CD8-positive, alpha-beta memory T cell (primary cell): ENCODE measurements around the gene KRTAP4-16. TPM values are rescaled to one million over a fixed set of nuclear protein-coding genes. Genes with fewer than 3 reads are reported as not detected.
"Not testable (repeated sequence)": the region's sequence is repeated elsewhere in the genome, so short reads cannot be mapped to it uniquely, and the experiment has no call there.

Source experiments
- CTCF ChIA-PET: fragments of 350-600 bp; sonication (Branson Sonifier 250); formaldehyde crosslinking; loops from one replicate; lab custom pipeline; 2021; ENCODE audit warnings: antibody characterized with exemption; lab: Charles Lee
- POLR2A ChIA-PET: fragments of 350-600 bp; sonication (Branson Sonifier 250); formaldehyde crosslinking; loops from one replicate; lab custom pipeline; 2021; ENCODE audit warnings: antibody characterized with exemption; lab: Charles Lee
- DNase-seq, 5 donors: peaks; one replicate each; pipeline versions ENCODE4 v3.0.0 to v3.0.0-alpha.2; 2020 to 2022; ENCODE audit warnings: mixed read lengths in 1 of 5
- H3K27ac ChIP-seq: one replicate; pipeline ENCODE4 v1.7.0; 2013; ENCODE audit warnings: low read depth, mild to moderate bottlenecking, low read length, moderate library complexity
- H3K27me3 ChIP-seq: 2 replicates; pipeline ENCODE4 v1.7.0; 2013; ENCODE audit warnings: low read length, mild to moderate bottlenecking; ENCODE audit not compliant: insufficient read depth, poor library complexity, severe bottlenecking
- H3K36me3 ChIP-seq: 2 replicates; pipeline ENCODE4 v1.7.0; 2013; ENCODE audit warnings: mild to moderate bottlenecking, low read length, moderate library complexity; ENCODE audit not compliant: insufficient read depth
- H3K4me1 ChIP-seq: 2 replicates; pipeline ENCODE4 v1.7.0; 2013; ENCODE audit warnings: mild to moderate bottlenecking, low read length, moderate library complexity; ENCODE audit not compliant: insufficient read depth
- H3K4me3 ChIP-seq: 2 replicates; pipeline ENCODE4 v1.7.0; 2013; ENCODE audit warnings: mild to moderate bottlenecking, low read length
- H3K9me3 ChIP-seq: 2 replicates; pipeline ENCODE4 v1.7.0; 2013; ENCODE audit warnings: mild to moderate bottlenecking, low read length
- H3K27ac Mint-ChIP-seq, 8 donors: one replicate each; pipeline ENCODE4 v1.8.0; 2020 to 2021; ENCODE audit warnings: mixed read lengths in 8 of 8, mild to moderate bottlenecking in 6 of 8, inconsistent platforms in 3 of 8, moderate library complexity in 3 of 8
- H3K27me3 Mint-ChIP-seq, 2 donors: one replicate each; pipeline ENCODE4 v1.8.0; 2020 to 2021; ENCODE audit warnings: mixed read lengths in 2 of 2, mild to moderate bottlenecking in 1 of 2, moderate library complexity in 1 of 2
- H3K36me3 Mint-ChIP-seq, 3 donors: one replicate each; pipeline ENCODE4 v1.8.0; 2020 to 2021; ENCODE audit warnings: mixed read lengths in 3 of 3, inconsistent platforms in 1 of 3, mild to moderate bottlenecking in 1 of 3
- H3K4me1 Mint-ChIP-seq, 3 donors: one replicate each; pipeline ENCODE4 v1.8.0; 2020 to 2021; ENCODE audit warnings: mixed read lengths in 3 of 3, inconsistent platforms in 1 of 3, mild to moderate bottlenecking in 1 of 3
- H3K4me3 Mint-ChIP-seq, 7 donors: one replicate each; pipeline ENCODE4 v1.8.0; 2020 to 2021; ENCODE audit warnings: mixed read lengths in 7 of 7, mild to moderate bottlenecking in 6 of 7, moderate library complexity in 4 of 7, inconsistent platforms in 2 of 7
- H3K9me3 Mint-ChIP-seq, 5 donors: one replicate each; pipeline ENCODE4 v1.8.0; 2020 to 2022; ENCODE audit warnings: mixed read lengths in 5 of 5, mild to moderate bottlenecking in 3 of 5, moderate library complexity in 2 of 5, inconsistent platforms in 1 of 5
- polyA plus RNA-seq: library from polyadenylated mRNA; unstranded; fragments of 300-500 nt; fragmentation: Illumina TruSeq; gene quantifications from one replicate; pipeline ENCODE4 v1.2.3, GENCODE V29; 2021
- total RNA-seq, 2 experiments: library from RNA; stranded (reverse); gene quantifications; one replicate each; pipeline ENCODE4 v1.2.3, GENCODE V29; 2021

KRTAP4-16 gene
- total and polyA plus RNA-seq, 3 experiments from 2014 or later, result not detected

- Mint-ChIP-seq H3K9me3 (peaks cover 10 to 37% (median 16%) of the 10 kb centered on the region in 5 donors), H3K27ac (no peak overlapping the region), H3K4me3 (no peak overlapping the region), H3K4me1 (no peaks in the 10 kb centered on the region), H3K27me3 (peaks cover 6 to 38% of the 10 kb centered on the region in 2 donors), H3K36me3 (peaks cover 2 to 31% (median 7%) of the 10 kb centered on the region in 3 donors)
- POLR2A ChIA-PET, result no interaction called here
- DNase-seq, result no peak
- CTCF ChIA-PET, result no interaction called here
- no peaks in the 10 kb centered on the region for H3K36me3 ChIP-seq
- no peak overlapping the region for H3K4me3 ChIP-seq
- H3K9me3 ChIP-seq, result no peaks in the 10 kb centered on the region
- H3K27me3 ChIP-seq, result no peaks in the 10 kb centered on the region
- H3K4me1 ChIP-seq, result no peaks in the 10 kb centered on the region
- H3K27ac ChIP-seq, result no peak overlapping the region
Measured at GRCh38 chr17:41141361-41141760, 39.4 kb upstream of the KRTAP4-16 start.

DNA sequence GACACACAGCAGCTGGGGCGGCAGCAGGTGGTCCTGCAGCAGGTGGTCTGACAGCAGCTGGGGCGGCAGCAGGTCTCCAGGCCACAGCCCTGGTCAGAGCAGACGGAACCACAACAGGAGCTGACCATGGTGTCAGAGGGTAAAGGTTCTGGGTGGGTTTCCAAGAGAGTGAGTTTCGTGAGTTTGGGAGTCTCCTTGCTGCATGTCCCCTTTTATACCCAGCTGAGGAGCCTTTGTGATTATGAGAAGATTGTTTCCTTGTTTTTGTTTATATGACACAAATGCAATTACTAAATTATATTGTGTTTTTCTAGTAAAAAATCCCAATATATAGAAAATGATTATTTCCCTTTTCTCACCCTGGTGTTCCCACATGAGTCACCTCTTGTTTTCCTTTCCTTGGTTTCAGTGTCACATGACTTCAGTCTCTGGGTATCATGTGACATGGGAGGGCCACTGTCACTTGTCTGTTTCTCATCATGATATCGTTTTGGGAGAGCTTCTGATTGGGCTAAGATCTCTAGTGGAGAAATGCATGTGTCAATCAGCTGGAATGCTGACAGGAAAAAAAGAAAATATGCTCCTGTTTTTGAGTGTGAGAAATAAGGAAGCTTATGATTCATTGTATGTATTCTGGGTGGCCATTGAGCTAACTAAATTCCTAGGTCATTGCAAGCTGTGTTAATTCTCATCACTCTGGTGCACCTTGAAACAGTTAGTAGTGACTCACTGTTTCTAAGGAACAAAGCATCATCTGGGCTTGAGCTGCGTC, 38.5 kb upstream of the KRTAP4-16 start, which contains the start of gene KRTAP4-6:
KRTAP4-6 (minus strand) TSS at position 185 of the 772 bp plus-strand sequence; CDS start at position 128, 57 bp downstream.
- no peak within 1 kb of the TSS for H3K27ac Mint-ChIP-seq
- POLR2A ChIA-PET, result no interaction called here
- H3K4me3 ChIP-seq, result no peak within 1 kb of the TSS

GRCh38 chr17:41139865-41140264, 37.9 kb upstream of the KRTAP4-16 start:
- H3K4me3 ChIP-seq, H3K9me3 ChIP-seq, H3K27ac ChIP-seq, H3K36me3 ChIP-seq, CTCF ChIA-PET, H3K4me1 ChIP-seq, POLR2A ChIA-PET, DNase-seq, H3K27me3 ChIP-seq, H3K4me3 Mint-ChIP-seq, H3K4me1 Mint-ChIP-seq, H3K27ac Mint-ChIP-seq: not testable (repeated sequence)
- peaks cover 9 to 31% of the 10 kb centered on the region in 2 donors for H3K27me3 Mint-ChIP-seq
- peaks cover 2 to 31% (median 6%) of the 10 kb centered on the region in 3 donors for H3K36me3 Mint-ChIP-seq
- H3K9me3 Mint-ChIP-seq, result peaks cover 10 to 34% (median 16%) of the 10 kb centered on the region in 5 donors

More for the DNA sequence above, 38.5 kb upstream of the KRTAP4-16 start, which contains the start of gene KRTAP4-6:
- Histone ChIP-seq H3K4me1 (no peaks in the 10 kb centered on the region), H3K36me3 (no peaks in the 10 kb centered on the region), H3K27me3 (no peaks in the 10 kb centered on the region), H3K27ac (no peak within 1 kb of the TSS), H3K9me3 (no peaks in the 10 kb centered on the region)
- H3K4me1 Mint-ChIP-seq, result peaks cover 0 to 2% (median 0%) of the 10 kb centered on the region in 3 donors
- no peak within 1 kb of the TSS for H3K4me3 Mint-ChIP-seq
- H3K9me3 Mint-ChIP-seq, result peaks cover 10 to 37% (median 16%) of the 10 kb centered on the region in 5 donors
- DNase-seq, result no peak
- peaks cover 2 to 31% (median 7%) of the 10 kb centered on the region in 3 donors for H3K36me3 Mint-ChIP-seq
- H3K27me3 Mint-ChIP-seq, result peaks cover 9 to 31% of the 10 kb centered on the region in 2 donors
- CTCF ChIA-PET, result no interaction called here

DNA sequence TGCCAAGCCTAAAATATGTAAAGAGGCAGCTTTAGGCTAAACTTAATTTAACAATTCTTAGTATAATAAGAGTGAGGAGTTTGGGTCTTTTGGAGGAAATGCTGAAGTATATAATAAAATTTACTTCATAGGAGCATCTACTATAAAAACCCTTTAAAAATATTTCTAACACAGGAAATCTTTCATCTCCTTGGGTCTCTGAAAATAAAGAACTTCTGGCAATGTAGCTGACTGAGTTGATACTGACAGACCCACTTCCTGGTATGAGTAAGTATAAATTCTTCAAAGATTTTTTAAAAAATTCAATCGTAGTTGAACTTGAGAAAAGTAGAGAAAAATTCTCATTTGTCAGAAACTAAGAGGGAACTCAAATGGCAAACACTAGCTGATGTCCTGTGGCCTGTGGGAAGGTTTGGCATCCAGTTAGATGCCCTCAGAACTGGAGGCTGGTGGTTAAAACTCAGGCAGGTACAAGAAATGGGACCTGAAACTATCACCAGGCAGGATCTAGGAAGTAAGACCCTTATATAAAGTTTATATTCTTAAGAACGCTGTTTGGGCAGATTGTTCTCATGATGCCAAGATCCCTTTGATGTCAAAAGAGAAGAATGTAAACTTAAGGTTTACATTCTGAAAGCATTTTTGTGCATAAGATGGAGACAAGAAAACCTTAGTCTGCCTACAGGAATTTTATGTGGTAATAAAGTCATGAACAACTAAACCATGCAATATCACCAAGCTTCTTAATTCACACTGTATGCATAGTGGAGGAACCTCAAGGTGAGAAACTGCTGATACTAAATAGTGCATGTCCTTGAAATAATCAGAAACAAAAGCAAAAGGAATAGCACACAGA, 32.1 kb upstream of the KRTAP4-16 start:
- H3K36me3 Mint-ChIP-seq, result no peaks in the 10 kb centered on the region
- POLR2A ChIA-PET, result no interaction called here

DNA sequence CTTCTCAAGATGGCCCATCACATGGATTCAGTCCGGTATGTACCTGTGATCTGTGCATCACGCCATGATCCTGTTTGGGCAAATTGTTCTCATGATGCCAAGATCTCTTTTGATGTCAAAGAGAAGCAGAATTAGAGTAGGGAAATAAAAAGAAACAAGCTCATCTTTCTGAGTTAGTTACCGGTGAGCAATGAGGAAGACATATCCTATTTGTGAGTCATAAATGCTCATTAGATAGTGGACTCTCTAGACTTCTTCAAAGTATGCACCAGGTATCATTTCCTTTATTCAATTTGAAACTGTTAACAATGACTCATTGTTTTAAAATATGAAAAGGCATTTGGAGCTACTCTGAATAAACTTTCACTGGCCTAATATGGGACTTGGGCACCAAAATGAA, 30.0 kb upstream of the KRTAP4-16 start:
- Mint-ChIP-seq H3K4me1 (peaks cover 8 to 48% (median 15%) of the 10 kb centered on the region in 3 donors), H3K27me3 (peaks cover 0 to 3% of the 10 kb centered on the region in 2 donors), H3K36me3 (no peaks in the 10 kb centered on the region), H3K27ac (peak overlapping the region in 2 of 8 donors; percentile 18 to 82), H3K9me3 (peaks cover 0 to 2% (median 0%) of the 10 kb centered on the region in 5 donors), H3K4me3 (no peak overlapping the region)
- Histone ChIP-seq H3K36me3 (no peaks in the 10 kb centered on the region), H3K4me1 (peaks cover 15% of the 10 kb centered on the region), H3K27ac (no peak overlapping the region), H3K9me3 (no peaks in the 10 kb centered on the region), H3K27me3 (no peaks in the 10 kb centered on the region), H3K4me3 (no peak overlapping the region)
- DNase-seq, result no peak
- POLR2A ChIA-PET, result no interaction called here
- CTCF ChIA-PET, result interaction anchor here (1.3 kb wide), 1 partner anchor 417 kb away, joined by 3 read pairs; no protein-coding TSS in a partner anchor

More for the DNA sequence above, 32.1 kb upstream of the KRTAP4-16 start:
- H3K27ac Mint-ChIP-seq, result peak overlapping the region in 5 of 8 donors; percentile 18 to 89 (median 88)
- DNase-seq, result peak in 2 of 5 donors; percentile 25 to 27
- Histone ChIP-seq H3K4me3 (no peak overlapping the region), H3K36me3 (no peaks in the 10 kb centered on the region), H3K4me1 (peaks cover 15% of the 10 kb centered on the region), H3K27me3 (no peaks in the 10 kb centered on the region), H3K9me3 (no peaks in the 10 kb centered on the region), H3K27ac (no peak overlapping the region)
- H3K27me3 Mint-ChIP-seq, result peaks cover 9 to 12% of the 10 kb centered on the region in 2 donors
- H3K4me3 Mint-ChIP-seq, result peak overlapping the region in 3 of 7 donors; percentile 57 to 79 (median 67)
- CTCF ChIA-PET, result no interaction called here
- peaks cover 8 to 41% (median 15%) of the 10 kb centered on the region in 3 donors for H3K4me1 Mint-ChIP-seq
- peaks cover 0 to 4% (median 2%) of the 10 kb centered on the region in 5 donors for H3K9me3 Mint-ChIP-seq

- H3K9me3 ChIP-seq, result no peaks in the 10 kb centered on the region
- ChIA-PET CTCF (interaction anchor here (1.8 kb wide), 1 partner anchor 195 kb away, joined by 4 read pairs; no protein-coding TSS in a partner anchor), POLR2A (no interaction called here)
- no peak overlapping the region for H3K4me3 ChIP-seq
- H3K27me3 Mint-ChIP-seq, result peaks cover 3 to 16% of the 10 kb centered on the region in 2 donors
- H3K36me3 ChIP-seq, result no peaks in the 10 kb centered on the region
- no peak for DNase-seq
- no peak overlapping the region for H3K4me3 Mint-ChIP-seq
- peaks cover 38% of the 10 kb centered on the region for H3K4me1 ChIP-seq
- H3K27ac Mint-ChIP-seq, result no peak overlapping the region
- H3K4me1 Mint-ChIP-seq, result peaks cover 38 to 68% (median 44%) of the 10 kb centered on the region in 3 donors
- no peaks in the 10 kb centered on the region for H3K27me3 ChIP-seq
- H3K36me3 Mint-ChIP-seq, result no peaks in the 10 kb centered on the region
- no peak overlapping the region for H3K27ac ChIP-seq
- peaks cover 0 to 3% (median 0%) of the 10 kb centered on the region in 5 donors for H3K9me3 Mint-ChIP-seq
Measured at GRCh38 chr17:41127371-41127770, 25.4 kb upstream of the KRTAP4-16 start.

DNA sequence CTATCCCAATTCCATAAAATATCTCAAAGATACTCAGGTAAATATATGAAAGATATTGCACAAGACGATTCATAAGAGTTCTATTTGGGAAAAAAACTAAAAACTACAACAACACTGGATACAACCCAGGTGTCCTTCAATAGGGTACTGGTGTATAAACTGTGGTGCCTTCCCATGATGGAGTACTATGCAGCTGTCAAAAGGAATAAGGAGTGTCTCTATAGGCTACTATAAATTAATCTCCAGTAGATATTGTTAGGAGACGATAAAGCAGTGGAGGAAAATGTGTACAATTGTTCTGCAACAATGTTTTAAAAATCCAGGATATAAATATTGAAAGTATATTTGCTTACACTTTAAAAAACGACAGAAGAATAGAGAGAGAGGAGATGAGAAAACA, 24.4 kb upstream of the KRTAP4-16 start:
- peaks cover 3 to 21% of the 10 kb centered on the region in 2 donors for H3K27me3 Mint-ChIP-seq
- peak overlapping the region in 2 of 7 donors; percentile 69 to 73 for H3K4me3 Mint-ChIP-seq
- Histone ChIP-seq H3K4me3 (no peak overlapping the region), H3K4me1 (peaks cover 38% of the 10 kb centered on the region), H3K36me3 (no peaks in the 10 kb centered on the region), H3K27me3 (no peaks in the 10 kb centered on the region), H3K9me3 (no peaks in the 10 kb centered on the region), H3K27ac (no peak overlapping the region)
- peak overlapping the region in 1 of 8 donors; percentile 96 for H3K27ac Mint-ChIP-seq
- H3K4me1 Mint-ChIP-seq, result peaks cover 38 to 60% (median 44%) of the 10 kb centered on the region in 3 donors
- POLR2A ChIA-PET, result interaction anchor here (0.7 kb wide), 2 partner anchors 87 to 182 kb away, joined by 5 read pairs; no protein-coding TSS in a partner anchor
- CTCF ChIA-PET, result interaction anchor here (0.7 to 1.8 kb wide), 2 partner anchors 196 to 357 kb away, joined by 3 to 4 read pairs; no protein-coding TSS in a partner anchor
- no peak for DNase-seq
- H3K36me3 Mint-ChIP-seq, result no peaks in the 10 kb centered on the region
- peaks cover 0 to 3% (median 0%) of the 10 kb centered on the region in 5 donors for H3K9me3 Mint-ChIP-seq
